GM23338 (cell line): ENCODE results near the gene PLXNC1. TPM values are rescaled to one million over a fixed set of nuclear protein-coding genes. Genes with fewer than 3 reads are reported as not detected.

Source experiments
- ATAC-seq: fragments of 200-7000 bp; cut with Tn5 transposase; 3 replicates; pipeline ENCODE4 v1.9.1; 2020
- DNase-seq: peaks from one replicate; pipeline ENCODE4 v3.0.0-alpha.2; 2015; ENCODE audit warnings: low spot score
- H2AFZ ChIP-seq: fragments of 200-600 bp; sonication (generic); 2 replicates; pipeline ENCODE4 v1.8.0; 2016; ENCODE audit warnings: antibody characterized with exemption, mild to moderate bottlenecking, moderate library complexity
- H3F3A ChIP-seq: fragments of 200-600 bp; sonication (generic); replicated peaks from 2 replicates; pipeline ENCODE4 v1.8.0; 2017; ENCODE audit warnings: antibody characterized with exemption, mixed run types, low read depth
- H3K27ac ChIP-seq: fragments of 200-600 bp; sonication (generic); 2 replicates; pipeline ENCODE4 v1.6.1; 2016; ENCODE audit warnings: low read depth
- H3K27me3 ChIP-seq: fragments of 200-600 bp; sonication (generic); 2 replicates; pipeline ENCODE4 v1.8.0; 2016; ENCODE audit warnings: mild to moderate bottlenecking, mixed run types, moderate library complexity; ENCODE audit not compliant: insufficient read depth
- H3K36me3 ChIP-seq: fragments of 200-600 bp; sonication (generic); 2 replicates; pipeline ENCODE4 v1.8.0; 2016; ENCODE audit warnings: mild to moderate bottlenecking; ENCODE audit not compliant: insufficient read depth
- H3K4me1 ChIP-seq: fragments of 200-600 bp; sonication (generic); 2 replicates; pipeline ENCODE4 v1.8.0; 2016; ENCODE audit warnings: mild to moderate bottlenecking, moderate library complexity; ENCODE audit not compliant: insufficient read depth
- H3K4me2 ChIP-seq: fragments of 200-600 bp; sonication (generic); 2 replicates; pipeline ENCODE4 v1.7.1; 2017; ENCODE audit warnings: mixed run types
- H3K4me3 ChIP-seq: fragments of 200-600 bp; sonication (generic); 2 replicates; pipeline ENCODE4 v1.6.1; 2016; ENCODE audit warnings: mixed run types
- H3K79me2 ChIP-seq: fragments of 200-600 bp; sonication (generic); replicated peaks from 2 replicates; pipeline ENCODE4 v1.8.0; 2017; ENCODE audit warnings: mild to moderate bottlenecking; ENCODE audit not compliant: insufficient read depth
- H3K9me2 ChIP-seq: fragments of 200-600 bp; sonication (generic); 2 replicates; pipeline ENCODE4 v1.8.0; 2017; ENCODE audit not compliant: insufficient read depth
- H4K20me1 ChIP-seq: fragments of 200-600 bp; sonication (generic); replicated peaks from 2 replicates; pipeline ENCODE4 v1.8.0; 2017; ENCODE audit warnings: mild to moderate bottlenecking; ENCODE audit not compliant: insufficient read depth
- H3K27ac Mint-ChIP-seq: 2 replicates; pipeline ENCODE4 v1.8.0; 2020; ENCODE audit warnings: inconsistent platforms, mild to moderate bottlenecking, moderate library complexity, mixed read lengths
- H3K27me3 Mint-ChIP-seq: 3 replicates; pipeline ENCODE4 v1.8.0; 2022; ENCODE audit warnings: low read depth, mild to moderate bottlenecking, moderate library complexity, mixed read lengths, inconsistent platforms; ENCODE audit not compliant: insufficient read depth, poor library complexity
- H3K36me3 Mint-ChIP-seq: 3 replicates; pipeline ENCODE4 v1.8.0; 2021; ENCODE audit warnings: low read depth, mild to moderate bottlenecking, inconsistent platforms, moderate library complexity, mixed read lengths
- H3K4me1 Mint-ChIP-seq: 3 replicates; pipeline ENCODE4 v1.8.0; 2020; ENCODE audit warnings: mild to moderate bottlenecking, inconsistent platforms, mixed read lengths
- H3K4me3 Mint-ChIP-seq: 3 replicates; pipeline ENCODE4 v1.8.0; 2021; ENCODE audit warnings: moderate library complexity, mild to moderate bottlenecking, inconsistent platforms, mixed read lengths
- H3K9me3 Mint-ChIP-seq: 3 replicates; pipeline ENCODE4 v1.8.0; 2020; ENCODE audit warnings: moderate library complexity, mild to moderate bottlenecking, inconsistent platforms, mixed read lengths
- CREB1 ChIP-seq: fragments of 250-450 bp; sonication (Bioruptor Pico); IDR thresholded peaks from 2 replicates; pipeline ENCODE4 v1.5.0; 2020; ENCODE audit warnings: low read depth, mild to moderate bottlenecking, moderate library complexity
- ETS1 ChIP-seq: IDR thresholded peaks from 2 replicates; pipeline ENCODE4 v1.6.1; 2016; ENCODE audit warnings: antibody characterized with exemption
- EZH2 ChIP-seq: fragments of 200-600 bp; sonication (generic); IDR thresholded peaks from one replicate; pipeline ENCODE4 v1.8.0; 2017; ENCODE audit warnings: antibody characterized with exemption, mild to moderate bottlenecking, low read depth; ENCODE audit not compliant: unreplicated experiment
- EZH2phosphoT487 ChIP-seq: fragments of 200-600 bp; sonication (generic); IDR thresholded peaks from one replicate; pipeline ENCODE4 v1.8.1; 2018; ENCODE audit warnings: antibody characterized with exemption; ENCODE audit not compliant: unreplicated experiment
- JUNB ChIP-seq: IDR thresholded peaks from one replicate; pipeline ENCODE4 v1.6.1; 2016; ENCODE audit warnings: antibody characterized with exemption; ENCODE audit not compliant: unreplicated experiment
- NANOG ChIP-seq: IDR thresholded peaks from 2 replicates; pipeline ENCODE4 v1.6.1; 2016; ENCODE audit warnings: antibody characterized with exemption, borderline replicate concordance
- POLR2AphosphoS5 ChIP-seq: IDR thresholded peaks from 2 replicates; pipeline ENCODE4 v1.6.1; 2016; ENCODE audit warnings: antibody characterized with exemption, low read depth
- REST ChIP-seq: IDR thresholded peaks from one replicate; pipeline ENCODE4 v1.6.1; 2018; ENCODE audit warnings: antibody characterized with exemption; ENCODE audit not compliant: unreplicated experiment
- STAT1 ChIP-seq: IDR thresholded peaks from one replicate; pipeline ENCODE4 v1.6.1; 2016; ENCODE audit warnings: antibody characterized with exemption; ENCODE audit not compliant: unreplicated experiment
- ZNF114 ChIP-seq: fragments of 250-450 bp; sonication (Bioruptor Pico); IDR thresholded peaks from 2 replicates; pipeline ENCODE4 v1.5.0; 2020; ENCODE audit warnings: mild to moderate bottlenecking, moderate library complexity
- ZNF331 ChIP-seq: fragments of 250-450 bp; sonication (Bioruptor Pico); IDR thresholded peaks from 2 replicates; pipeline ENCODE4 v1.5.0; 2020; ENCODE audit warnings: low read depth, mild to moderate bottlenecking, moderate library complexity
- ZNF462 ChIP-seq: fragments of 250-450 bp; sonication (Bioruptor Pico); IDR thresholded peaks from 2 replicates; pipeline ENCODE4 v1.5.0; 2020; ENCODE audit warnings: mild to moderate bottlenecking, moderate library complexity
- polyA plus RNA-seq: library from polyadenylated mRNA; unstranded; fragments of >200 nt; fragmentation: Nextera tagmentation; extraction: Ambion mirVana; gene quantifications from 2 replicates; pipeline ENCODE4 v1.2.1, GENCODE V29; 2016
- total RNA-seq: library from RNA; depleted of rRNA; stranded (reverse); fragments of >200 nt; shearing (Covaris generic); gene quantifications from 2 replicates; pipeline ENCODE4 v1.2.3, GENCODE V29; 2014

PLXNC1 gene
- total and polyA plus RNA-seq, 2 experiments from 2014 or later = 1.9 to 6.5 TPM

- Mint-ChIP-seq H3K27ac (no peak overlapping the region), H3K27me3 (peaks cover 2% of the 10 kb centered on the region)
- no peak for ATAC-seq
Observed at GRCh38 chr12:94192506-94192905, 44.1 kb downstream of the PLXNC1 start.

DNA sequence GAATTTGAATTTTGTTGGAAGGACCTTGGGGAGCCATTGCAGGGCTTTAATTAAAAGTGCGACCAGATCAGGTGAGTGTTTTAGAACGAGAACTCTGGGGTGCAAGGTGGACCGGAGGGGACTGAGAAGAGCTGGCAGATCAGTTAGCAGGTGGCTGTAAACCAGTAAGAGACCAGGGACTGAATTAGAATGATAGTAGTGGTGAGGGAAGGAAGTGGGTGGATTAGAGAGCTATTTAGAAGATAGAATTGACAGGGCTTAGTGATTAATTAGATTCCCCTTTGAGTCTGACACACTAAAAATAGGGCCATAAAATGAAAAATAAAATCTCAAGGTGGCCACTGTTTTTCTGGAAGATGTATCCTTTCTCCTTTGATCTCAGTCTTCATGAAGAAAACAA is 44.8 kb downstream of the PLXNC1 start:
- H3K36me3 ChIP-seq = no peaks in the 10 kb centered on the region
- no peak for DNase-seq
- H3K79me2 ChIP-seq = no peaks in the 10 kb centered on the region
- H3K9me2 ChIP-seq = peaks cover 10% of the 10 kb centered on the region; the same call in 1 of the 2 replicates
- Mint-ChIP-seq H3K9me3 (no peaks in the 10 kb centered on the region), H3K4me3 (no peak overlapping the region), H3K36me3 (no peaks in the 10 kb centered on the region; the same call in 2 of the 3 replicates), H3K27me3 (peaks cover 2% of the 10 kb centered on the region), H3K27ac (no peak overlapping the region), H3K4me1 (no peaks in the 10 kb centered on the region)
- no peak overlapping the region for H3K4me3 ChIP-seq
- no peak overlapping the region for H3K27ac ChIP-seq
- H3K4me2 ChIP-seq = no peak overlapping the region
- ATAC-seq = no peak
- H4K20me1 ChIP-seq = no peaks in the 10 kb centered on the region
- no peaks in the 10 kb centered on the region for H3F3A ChIP-seq
- no peaks in the 10 kb centered on the region for H3K4me1 ChIP-seq
- H3K27me3 ChIP-seq = no peaks in the 10 kb centered on the region
- no peak overlapping the region for H2AFZ ChIP-seq
- TF ChIP-seq CREB1 (CRISPR knock-in tag) = no peak
- TF ChIP-seq POLR2AphosphoS5 = no peak
- no peak for TF ChIP-seq NANOG
- no peak for TF ChIP-seq ZNF331 (CRISPR knock-in tag)
- no peak for TF ChIP-seq EZH2phosphoT487
- no peak for TF ChIP-seq ETS1
- TF ChIP-seq ZNF114 (CRISPR knock-in tag) = no peak
- no peak for TF ChIP-seq JUNB
- no peak for TF ChIP-seq ZNF462
- TF ChIP-seq REST = no peak
- no peak for TF ChIP-seq EZH2

More at GRCh38 chr12:94192506-94192905, 44.1 kb downstream of the PLXNC1 start:
- no peaks in the 10 kb centered on the region for H3K79me2 ChIP-seq
- TF ChIP-seq STAT1 = no peak
- H4K20me1 ChIP-seq = no peaks in the 10 kb centered on the region
- H3K4me3 ChIP-seq = no peak overlapping the region
- DNase-seq = no peak
- H3K27ac ChIP-seq = no peak overlapping the region
- H3K36me3 ChIP-seq = no peaks in the 10 kb centered on the region
- H3K9me2 ChIP-seq = peaks cover 10% of the 10 kb centered on the region; the same call in 1 of the 2 replicates
- H3F3A ChIP-seq = no peaks in the 10 kb centered on the region
- H2AFZ ChIP-seq = no peak overlapping the region
- H3K4me2 ChIP-seq = no peak overlapping the region
- H3K9me3 Mint-ChIP-seq = no peaks in the 10 kb centered on the region
- H3K4me1 ChIP-seq = peaks cover 2% of the 10 kb centered on the region
- H3K4me3 Mint-ChIP-seq = no peak overlapping the region
- H3K27me3 ChIP-seq = peaks cover 4% of the 10 kb centered on the region; the same call in 1 of the 2 replicates
- no peaks in the 10 kb centered on the region; the same call in 2 of the 3 replicates for H3K36me3 Mint-ChIP-seq
- no peaks in the 10 kb centered on the region for H3K4me1 Mint-ChIP-seq
